NOMO-1 treated with DMSO at 0.1 percent for 48 hours (cell line): ENCODE results near the gene CFD.
"Not testable (repeated sequence)": the region's sequence is repeated elsewhere in the genome, so short reads cannot be mapped to it uniquely, and the experiment has no call there.

ENCODE experiments used
- DNase-seq: peaks from one replicate; lab custom pipeline; 2025; ENCODE audit not compliant: unreplicated experiment; lab: John Stamatoyannopoulos, UW

The CFD gene

DNA sequence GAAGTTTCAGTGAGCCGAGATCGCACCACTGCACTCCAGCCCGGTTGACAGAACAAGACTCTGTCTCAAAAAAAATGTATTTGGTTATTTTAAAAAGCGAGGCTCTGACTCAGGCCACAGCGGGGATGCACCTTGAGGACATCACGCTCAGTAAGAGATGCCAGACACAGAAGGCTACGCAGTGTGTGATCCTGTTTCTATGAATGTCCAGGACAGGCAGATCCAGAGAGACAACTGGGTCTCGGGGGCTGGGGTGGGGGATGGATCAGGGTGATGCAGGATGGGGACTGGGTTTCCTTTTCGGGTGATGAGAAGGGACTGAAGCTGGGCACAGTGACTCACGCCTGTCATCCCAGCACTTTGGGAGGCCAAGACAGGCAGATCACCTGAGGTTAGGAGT, 28.1 kb downstream of the CFD start:
- DNase-seq = no peak

DNA sequence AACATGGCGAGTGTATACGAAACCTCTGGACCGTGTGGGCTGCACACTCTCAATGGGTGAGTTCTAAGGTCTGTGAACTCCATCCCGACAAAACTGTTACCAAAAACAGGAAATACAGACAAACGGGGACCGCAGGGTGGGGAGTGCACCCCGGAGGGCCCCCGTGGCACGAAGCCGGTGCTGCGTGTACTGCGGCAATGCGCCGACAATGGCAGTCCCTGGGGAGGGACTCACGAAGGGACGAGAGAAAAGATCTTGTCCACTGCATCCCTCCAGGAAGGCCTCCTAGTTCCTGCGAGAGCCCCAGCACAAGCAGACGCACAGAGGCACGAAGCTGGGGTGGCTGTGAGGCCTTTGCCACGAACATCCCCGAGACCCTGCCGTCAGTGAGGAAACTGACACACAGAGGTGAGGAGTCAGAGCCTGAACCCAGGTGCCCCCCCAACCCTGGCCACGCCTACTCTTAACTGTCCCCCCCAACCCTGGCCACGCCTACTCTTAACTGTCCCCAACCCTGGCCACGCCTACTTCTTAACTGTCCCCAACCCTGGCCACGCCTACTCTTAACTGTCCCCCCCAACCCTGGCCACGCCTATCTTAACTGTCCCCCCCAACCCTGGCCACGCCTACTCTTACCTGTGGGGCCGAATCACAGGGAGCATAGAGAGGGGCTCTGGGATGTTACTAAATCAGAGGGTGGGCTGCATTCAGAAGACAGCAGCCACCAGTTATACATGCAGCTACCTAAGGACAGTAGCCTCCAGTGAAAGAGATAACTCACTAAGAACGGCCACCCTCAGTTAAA, 29.3 kb downstream of the CFD start:
- DNase-seq = no peak

DNA sequence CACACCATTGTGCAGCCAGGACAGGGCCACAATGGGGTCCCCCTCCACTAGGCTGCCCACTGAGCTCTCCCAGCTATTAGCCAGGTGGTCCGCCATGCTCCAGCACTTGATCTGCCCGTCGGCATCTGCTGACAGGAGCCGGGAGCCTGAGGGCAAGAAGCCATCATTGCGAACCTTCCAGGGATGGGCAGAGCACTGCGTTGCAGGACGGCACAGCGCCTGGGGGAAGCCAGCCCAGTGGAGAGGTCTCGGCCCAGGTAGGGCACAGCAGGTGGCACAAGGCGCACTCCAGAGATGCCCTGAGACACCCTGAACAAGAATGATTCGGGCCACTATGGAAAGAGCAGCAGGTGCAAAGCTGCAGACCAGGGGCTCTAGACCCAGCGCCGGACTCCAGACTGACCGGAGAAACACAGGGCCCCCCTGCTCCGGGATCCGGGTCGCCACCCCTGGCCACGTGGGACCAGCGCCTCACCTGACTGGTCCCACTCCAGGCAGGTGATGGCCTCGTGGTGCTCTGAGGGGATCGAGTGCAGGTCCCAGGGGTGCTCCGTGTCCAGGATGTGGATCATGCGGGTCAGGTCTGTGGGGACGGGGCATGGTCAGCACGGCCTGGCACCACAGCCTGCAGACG, 30.3 kb downstream of the CFD start:
- no peak for DNase-seq

DNA sequence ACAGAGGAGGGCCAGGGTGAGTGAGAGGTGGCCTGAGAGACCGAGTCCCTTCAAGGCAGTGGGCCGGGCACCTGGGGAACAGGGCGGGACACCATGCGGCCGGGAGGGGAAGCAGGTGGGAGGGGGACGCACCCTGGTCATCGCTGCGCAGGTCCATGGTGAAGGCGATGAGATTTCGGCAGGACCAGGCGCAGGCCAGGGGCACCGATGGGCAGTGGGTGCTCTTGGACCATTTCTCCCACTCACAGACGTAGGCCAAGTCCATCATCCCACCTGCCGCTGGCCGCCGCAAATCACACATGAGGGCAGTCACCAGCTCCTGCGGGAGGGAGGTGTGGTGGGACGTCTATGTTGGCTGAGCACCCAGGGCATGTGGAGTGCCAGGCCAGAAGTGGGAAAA, 31.4 kb downstream of the CFD start:
- no peak for DNase-seq

DNA sequence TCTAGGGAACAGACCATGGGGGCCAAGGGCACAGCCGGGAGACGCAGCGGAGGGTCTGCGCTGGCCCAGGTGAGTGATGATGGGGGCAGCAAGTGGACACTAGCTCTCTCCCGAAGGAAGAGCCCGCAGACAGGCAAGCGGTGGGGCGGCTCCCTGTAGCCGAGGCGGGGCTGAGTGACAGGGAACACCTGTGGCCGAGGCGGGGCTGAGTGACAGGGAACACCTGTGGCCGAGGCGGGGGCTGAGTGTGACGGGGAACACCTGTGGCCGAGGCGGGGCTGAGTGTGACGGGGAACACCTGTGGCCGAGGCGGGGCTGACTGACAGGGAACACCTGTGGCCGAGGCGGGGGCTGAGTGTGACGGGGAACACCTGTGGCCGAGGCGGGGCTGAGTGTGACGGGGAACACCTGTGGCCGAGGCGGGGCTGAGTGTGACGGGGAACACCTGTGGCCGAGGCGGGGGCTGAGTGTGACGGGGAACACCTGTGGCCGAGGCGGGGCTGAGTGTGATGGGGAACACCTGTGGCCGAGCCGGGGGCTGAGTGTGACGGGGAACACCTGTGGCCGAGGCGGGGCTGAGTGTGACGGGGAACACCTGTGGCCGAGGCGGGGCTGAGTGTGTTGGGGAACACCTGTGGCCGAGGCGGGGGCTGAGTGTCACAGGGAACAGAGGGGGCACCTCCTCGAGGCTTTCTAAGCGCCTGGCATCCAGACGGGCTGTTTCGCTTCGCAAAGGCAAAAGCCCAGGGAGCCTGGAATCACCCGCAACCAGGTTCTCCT, 32.1 kb downstream of the CFD start:
- not testable (repeated sequence) for DNase-seq

DNA sequence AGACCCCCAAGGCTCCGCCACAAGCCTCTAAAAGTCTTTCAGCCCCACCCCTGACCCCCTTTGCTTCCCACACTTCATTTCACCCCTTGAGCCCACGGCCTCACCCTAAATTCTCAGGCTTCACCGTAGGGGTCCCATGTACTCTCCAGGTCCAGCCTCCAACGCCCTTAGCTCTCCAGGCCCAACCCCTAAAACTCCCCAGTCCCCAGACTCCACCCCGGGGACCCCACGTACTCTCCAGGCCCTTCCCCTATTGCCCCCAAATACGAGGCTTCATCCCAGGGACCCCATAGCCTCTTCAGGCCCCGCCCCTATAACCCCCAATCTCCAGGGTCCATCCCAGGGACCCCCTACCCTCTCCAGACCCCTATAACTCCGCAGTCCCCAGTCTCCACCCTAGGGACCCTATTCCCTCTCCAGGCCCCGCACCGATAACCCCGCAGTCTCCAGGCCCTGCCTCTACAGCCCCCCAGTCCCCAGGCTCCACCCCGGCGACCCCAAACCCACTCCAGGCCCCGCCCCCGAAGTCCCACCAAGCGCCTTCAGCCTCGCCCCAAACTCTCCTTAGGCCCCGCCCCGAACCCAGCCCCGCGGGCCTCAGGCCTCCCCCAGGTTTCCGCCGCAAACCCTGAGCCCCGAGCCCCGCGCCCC, 32.9 kb downstream of the CFD start:
- DNase-seq = no peak

DNA sequence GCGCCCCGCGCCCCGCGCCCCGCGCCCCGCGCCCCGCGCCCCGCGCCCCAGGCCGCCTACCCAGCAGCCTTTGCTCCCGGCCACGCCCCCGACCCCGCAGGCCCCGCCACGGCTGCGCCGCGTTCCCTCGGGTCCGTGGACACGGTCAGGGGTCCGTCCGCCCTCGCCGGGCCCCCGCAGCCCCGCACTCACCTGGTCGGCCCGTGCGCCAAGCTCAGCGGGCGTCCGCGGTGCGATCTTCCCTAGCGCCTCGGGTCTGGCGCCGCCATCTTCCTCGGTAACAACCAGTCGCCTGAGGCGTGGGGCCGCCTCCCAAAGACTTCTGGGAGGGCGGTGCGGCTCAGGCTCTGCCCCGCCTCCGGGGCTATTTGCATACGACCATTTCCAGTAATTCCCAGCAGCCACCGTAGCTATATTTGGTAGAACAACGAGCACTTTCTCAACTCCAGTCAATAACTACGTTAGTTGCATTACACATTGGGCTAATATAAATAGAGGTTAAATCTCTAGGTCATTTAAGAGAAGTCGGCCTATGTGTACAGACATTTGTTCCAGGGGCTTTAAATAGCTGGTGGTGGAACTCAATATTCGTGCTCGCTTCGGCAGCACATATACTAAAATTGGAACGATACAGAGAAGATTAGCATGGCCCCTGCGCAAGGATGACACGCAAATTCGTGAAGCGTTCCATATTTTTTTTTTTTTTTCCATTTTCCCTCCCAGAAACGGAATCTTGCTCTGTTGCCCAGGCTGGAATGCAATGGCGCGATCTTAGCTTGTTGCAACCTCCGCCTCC, 33.6 kb downstream of the CFD start, which contains the start of the genes MED16 and RNU6-9:
TSS of gene MED16 (minus strand) at position 294 of the 796 bp plus-strand sequence. CDS start 2,056 bp downstream, outside the sequence.
TSS of gene RNU6-9 (plus strand) at position 591 of the 796 bp plus-strand sequence.
- DNase-seq = peak; percentile 90

DNA sequence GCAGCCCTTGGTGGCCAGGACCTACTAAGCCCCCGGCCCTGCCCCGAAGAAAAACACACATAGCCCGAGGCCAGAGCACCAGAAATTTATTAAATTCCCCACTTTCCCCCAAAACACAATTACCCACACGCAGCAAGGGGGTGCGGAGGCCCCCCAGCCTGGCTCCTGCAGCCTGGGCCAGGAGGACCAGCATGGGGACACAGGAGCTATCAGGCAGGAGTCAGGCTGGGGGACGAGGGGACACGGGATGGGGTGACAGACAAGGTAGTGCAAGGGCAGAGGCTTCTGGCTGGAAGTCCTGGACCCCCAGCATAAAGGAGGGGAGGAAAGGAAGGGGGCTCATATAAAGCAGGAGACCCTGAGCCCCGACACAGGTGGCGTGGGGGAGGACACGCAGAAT, 37.0 kb downstream of the CFD start:
- no peak for DNase-seq

DNA sequence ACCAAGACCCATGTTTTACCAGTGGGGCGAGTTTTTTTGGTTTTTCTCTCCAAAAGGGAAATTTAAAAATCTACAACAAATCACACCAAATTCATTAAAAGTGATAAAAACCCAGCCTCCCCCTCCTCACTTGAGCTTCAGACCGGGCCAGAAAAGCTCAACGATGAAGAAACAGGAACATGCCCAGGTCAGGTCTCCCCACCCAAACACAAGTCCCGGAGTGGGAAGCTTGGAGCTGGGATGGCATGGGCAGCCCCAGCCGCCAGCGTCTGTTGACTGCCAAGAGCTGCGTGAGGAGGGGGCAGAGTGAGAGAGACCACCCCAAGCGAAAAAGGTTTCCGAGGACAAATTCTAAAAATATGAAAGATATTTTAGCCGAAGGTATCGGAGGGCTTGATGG, 37.5 kb downstream of the CFD start:
- DNase-seq = no peak

DNA sequence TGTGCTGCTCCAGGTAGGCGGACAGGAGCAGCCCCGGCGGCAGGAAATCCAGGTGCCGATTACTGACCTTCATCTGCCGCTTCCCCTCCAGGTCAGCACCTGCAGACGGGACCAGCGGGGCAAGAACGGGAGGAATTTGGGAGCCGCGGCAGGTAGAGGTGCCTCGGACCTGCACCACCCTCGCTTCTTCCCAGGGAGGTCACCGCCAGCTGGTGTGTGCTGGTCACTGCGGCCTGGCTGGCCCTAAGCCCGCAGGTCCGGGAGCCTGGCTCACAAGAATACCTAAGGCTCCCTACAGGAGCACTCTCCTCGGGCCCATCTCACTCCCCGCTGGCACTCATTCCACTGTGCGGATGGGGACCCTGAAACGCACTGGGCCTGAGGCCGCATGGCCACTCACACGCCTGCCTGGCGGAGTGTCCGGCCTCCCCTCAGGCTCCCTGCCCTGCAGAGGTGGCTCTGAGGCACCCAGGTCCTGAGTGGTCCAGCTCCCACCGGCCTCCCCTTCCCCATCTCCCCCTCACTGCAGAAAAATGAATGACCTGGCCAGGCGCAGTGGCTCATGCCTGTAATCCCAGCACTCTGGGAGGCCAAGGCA, 38.1 kb downstream of the CFD start:
- DNase-seq = no peak

DNA sequence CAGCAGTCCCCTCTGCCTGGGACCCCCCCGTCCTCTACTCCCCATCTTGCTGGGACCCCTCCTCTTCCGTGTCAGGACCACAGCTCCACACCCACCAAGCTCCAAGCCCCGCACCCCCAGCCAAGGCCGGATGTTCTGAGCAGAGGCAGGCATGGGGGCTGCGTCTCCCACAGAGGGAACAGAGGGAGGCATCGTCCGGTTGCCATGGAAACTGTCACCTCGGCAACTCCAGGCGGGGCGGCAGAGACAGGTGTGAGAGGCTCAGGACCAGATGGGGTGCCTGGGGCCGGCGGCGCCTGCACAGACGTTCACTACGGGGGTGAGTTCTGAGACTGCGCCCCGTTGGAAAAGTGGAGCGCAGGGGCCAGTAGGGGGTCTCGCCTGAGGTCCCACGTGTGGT, 39.2 kb downstream of the CFD start:
- DNase-seq = no peak

DNA sequence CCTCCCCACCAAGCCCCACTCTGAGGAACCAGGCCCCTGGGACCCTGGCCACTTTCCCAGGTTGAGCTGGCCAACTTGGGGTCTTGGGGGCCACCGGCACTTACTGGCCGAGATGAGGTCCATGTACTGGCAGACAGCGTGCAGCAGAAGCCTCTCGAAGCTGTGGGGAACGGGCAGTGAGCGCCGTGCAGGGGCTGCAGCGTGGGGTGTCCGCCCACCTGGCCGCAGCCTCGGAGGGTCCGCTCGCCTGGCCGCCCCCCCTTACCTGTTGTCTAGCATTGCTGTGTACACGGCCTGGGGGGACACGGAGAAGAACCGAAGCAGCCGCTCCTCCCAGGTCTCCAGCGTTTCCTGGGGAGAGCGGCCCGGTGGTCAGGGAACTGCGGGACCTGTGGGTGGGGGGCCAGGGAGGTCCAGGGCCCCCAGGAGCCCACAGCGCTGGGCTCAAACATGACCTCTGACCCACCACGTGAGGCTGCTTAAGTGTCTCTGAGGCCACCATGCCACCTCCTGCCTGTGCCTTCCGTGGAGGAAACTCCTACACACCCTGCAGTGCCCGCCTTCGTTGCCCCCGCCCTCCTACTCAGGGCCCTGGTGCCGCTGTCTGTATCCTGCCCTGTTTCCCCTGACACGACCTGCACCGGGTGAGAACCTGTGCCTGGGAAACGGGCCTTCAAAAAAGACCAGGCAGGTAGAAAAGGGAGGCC, 40.0 kb downstream of the CFD start:
- DNase-seq = no peak

DNA sequence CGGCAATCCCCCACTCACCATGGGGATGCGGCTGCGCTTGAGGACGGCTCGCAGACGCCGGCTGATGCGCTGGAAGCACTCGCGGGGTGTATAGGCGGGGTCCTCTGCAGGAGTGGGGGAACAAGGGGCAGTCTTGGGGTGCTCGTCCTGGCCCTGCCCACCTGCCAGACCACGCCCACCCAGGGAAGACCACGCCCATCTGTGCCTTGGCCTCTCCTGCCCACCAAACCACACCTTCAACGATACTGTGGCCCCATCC, 40.5 kb downstream of the CFD start:
- DNase-seq = no peak

DNA sequence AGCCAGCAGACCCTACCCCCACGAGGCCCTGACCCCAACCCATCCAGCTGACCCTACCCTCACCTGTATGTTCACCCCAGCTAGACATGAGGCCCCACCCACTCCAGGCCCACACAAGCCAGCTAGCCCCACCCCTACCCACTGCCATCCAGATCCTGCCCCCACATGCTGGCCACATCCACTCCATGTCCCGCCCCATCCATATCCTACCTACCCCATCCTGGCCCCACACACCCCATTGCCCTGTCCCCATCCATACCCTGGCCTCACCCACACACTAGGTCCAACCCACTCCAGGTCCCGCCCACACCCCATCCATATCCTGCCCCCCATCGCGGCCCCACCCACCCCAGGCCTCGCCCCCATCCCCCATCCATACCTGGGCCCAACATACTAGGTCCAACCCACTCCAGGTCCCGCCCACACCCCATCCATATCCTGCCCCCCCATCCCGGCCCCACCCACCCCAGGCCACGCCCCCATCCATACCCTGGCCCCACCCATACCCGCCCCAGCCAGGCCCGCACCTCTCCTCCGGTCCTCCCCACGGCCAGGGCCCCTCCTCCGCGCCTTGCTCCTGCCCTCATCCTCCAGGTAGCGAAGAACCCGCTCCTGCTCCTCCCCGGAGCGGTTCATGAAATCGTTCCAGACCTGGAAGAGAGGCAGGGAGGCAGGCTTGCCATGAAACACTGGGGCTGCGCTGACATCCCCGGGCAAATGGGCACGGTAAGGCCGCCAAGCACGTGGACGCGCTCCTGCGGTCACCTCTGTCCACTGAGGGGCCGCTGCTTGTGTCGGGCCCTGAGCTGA, 41.0 kb downstream of the CFD start:
- no peak for DNase-seq

DNA sequence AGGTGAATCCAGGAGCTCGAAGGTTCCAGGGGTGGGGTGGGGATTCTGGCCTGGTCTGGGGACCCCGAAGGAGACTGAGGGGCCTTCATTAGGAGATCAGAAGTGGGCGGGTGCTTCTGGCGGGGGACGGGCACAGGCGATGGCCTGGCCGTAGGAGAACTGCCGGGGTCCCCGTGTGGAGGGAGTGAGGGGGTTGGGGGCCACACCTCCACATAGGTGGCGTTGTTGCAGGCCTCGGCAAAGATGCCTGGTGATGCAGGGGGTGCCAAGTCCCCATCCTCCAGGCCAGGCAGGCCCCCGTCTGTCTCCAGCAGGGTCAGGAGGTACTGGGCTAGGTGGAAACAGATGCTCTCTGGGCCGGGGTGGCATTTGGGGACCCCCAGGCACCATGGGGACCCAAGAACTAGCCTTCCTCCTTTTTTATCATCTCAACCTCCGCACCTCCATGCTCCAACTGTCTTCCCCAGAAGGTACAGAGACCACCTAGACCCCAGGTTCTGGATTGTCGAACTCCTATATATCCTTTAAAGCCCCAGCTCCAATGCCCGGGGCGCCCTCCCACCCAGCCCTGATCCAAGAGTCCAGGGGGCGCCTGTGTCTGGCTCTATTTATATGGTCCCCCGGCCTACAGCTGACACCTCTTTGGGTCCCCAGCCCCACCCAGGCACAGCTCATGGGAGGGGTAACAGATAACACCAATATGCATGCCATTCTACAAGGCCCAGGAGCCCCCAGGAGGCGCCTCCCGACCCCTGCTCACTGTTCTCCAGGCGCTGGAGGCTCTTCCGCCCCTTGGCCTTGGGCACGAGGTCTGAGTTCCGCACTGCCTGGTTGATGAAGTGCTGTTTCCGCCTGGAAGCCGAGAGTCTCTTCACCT, 42.0 kb downstream of the CFD start:
- no peak for DNase-seq

DNA sequence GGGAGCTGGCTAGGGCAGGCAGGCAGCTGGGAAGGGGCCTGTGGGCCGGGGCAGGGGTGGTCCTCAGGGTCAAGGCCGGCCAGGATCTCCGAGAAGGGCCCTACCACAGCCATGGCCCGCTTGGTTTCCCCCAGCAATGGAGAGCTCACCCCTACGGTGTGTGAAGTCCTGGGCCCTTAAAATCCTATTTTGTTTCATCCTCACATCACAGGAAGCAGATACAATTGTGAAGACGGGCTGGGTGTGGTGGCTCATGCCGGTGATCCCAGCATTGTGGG, 42.6 kb downstream of the CFD start:
- no peak for DNase-seq

DNA sequence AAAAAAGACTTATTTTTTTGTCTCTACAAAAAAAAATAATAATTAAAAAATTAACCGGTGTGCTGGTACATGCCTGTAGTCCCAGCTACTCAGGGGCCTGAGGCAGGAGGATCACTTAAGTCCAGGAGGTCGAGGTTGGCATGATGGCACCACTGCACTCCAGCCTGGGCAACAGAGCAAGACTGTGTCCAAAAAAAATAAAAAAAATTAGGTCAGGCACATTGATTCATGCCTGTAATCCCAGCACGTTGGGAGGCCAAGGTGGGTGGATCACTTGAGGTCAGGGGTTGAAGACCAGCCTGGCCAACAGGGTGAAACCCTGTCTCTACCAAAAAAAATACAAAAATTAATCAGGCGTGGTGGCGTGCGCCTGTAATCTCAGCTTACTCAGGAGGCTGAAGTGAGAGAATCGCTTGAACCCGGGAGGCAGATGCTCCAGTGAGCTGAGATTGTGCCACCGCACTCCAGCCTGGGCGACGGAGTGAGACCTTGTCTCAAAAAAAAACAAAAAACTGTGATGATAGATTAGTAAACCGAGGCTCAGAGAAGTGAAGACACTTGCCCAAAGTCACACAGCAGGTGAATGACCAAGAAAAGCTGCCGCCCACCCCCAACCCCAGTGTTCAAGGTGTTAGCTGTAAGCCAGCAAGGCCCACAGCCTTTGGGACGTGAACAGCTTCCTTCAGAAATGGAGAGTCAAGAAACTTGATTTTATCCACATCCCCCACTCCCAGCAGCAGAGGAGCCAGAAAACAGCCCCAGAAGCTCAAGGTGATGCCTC, 43.2 kb downstream of the CFD start:
- DNase-seq = no peak
